ENCODE measurements around the gene RPL23. TPM values are rescaled to one million over a fixed set of nuclear protein-coding genes. Genes with fewer than 3 reads are reported as not detected.

The RPL23 gene
- total and polyA plus RNA-seq, 2 experiments from 2014 or later: 877 to 4,267 TPM

DNA sequence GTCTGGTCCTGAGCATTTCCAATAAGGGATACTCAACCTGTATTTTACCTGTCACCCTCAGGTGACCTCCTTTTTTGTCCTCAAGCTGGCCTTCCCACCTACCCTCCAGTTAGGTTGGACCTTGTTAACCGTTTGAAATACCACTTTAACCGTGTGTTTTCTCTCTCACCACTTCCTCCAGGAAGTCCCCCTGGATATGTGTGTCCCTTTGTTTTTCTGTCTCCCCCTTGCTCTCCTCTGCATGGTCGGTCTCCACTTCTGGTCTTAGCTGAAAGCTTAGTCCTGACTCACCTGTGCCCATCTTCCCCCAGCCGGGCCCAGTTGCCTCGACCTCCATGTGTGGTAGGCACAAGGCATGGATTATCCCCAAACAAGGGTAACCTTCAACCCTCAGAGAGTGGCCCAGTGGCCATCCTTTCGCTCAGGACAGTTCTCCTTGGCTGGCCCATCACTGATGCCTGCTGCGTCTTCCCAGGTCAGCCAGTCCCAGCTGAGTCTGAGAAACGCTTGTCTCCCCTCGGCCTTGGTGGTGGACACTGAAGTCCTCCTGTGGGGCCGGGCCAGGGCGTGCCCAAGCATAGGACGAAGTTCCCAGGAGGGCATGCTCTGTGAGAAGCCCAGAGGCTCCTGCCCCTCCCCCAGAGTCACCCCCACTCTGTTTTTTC, 36.4 kb upstream of the RPL23 start (continued):
- TF ChIP-seq, protein P1, sequence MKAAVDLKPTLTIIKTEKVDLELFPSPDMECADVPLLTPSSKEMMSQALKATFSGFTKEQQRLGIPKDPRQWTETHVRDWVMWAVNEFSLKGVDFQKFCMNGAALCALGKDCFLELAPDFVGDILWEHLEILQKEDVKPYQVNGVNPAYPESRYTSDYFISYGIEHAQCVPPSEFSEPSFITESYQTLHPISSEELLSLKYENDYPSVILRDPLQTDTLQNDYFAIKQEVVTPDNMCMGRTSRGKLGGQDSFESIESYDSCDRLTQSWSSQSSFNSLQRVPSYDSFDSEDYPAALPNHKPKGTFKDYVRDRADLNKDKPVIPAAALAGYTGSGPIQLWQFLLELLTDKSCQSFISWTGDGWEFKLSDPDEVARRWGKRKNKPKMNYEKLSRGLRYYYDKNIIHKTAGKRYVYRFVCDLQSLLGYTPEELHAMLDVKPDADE (IDR thresholded peaks at IDR 0.05): no peak
- TF ChIP-seq NANOG (IDR thresholded peaks at IDR 0.05; ENCODE audit: borderline replicate concordance) (no peak), JUNB (IDR thresholded peaks at IDR 0.05; ENCODE audit: unreplicated experiment) (no peak), ZNF331 (CRISPR knock-in tag; IDR thresholded peaks at IDR 0.05; ENCODE audit: low read depth) (no peak), ZNF114 (CRISPR knock-in tag; IDR thresholded peaks at IDR 0.05) (no peak)
- TF ChIP-seq, protein P2, sequence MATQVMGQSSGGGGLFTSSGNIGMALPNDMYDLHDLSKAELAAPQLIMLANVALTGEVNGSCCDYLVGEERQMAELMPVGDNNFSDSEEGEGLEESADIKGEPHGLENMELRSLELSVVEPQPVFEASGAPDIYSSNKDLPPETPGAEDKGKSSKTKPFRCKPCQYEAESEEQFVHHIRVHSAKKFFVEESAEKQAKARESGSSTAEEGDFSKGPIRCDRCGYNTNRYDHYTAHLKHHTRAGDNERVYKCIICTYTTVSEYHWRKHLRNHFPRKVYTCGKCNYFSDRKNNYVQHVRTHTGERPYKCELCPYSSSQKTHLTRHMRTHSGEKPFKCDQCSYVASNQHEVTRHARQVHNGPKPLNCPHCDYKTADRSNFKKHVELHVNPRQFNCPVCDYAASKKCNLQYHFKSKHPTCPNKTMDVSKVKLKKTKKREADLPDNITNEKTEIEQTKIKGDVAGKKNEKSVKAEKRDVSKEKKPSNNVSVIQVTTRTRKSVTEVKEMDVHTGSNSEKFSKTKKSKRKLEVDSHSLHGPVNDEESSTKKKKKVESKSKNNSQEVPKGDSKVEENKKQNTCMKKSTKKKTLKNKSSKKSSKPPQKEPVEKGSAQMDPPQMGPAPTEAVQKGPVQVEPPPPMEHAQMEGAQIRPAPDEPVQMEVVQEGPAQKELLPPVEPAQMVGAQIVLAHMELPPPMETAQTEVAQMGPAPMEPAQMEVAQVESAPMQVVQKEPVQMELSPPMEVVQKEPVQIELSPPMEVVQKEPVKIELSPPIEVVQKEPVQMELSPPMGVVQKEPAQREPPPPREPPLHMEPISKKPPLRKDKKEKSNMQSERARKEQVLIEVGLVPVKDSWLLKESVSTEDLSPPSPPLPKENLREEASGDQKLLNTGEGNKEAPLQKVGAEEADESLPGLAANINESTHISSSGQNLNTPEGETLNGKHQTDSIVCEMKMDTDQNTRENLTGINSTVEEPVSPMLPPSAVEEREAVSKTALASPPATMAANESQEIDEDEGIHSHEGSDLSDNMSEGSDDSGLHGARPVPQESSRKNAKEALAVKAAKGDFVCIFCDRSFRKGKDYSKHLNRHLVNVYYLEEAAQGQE (IDR thresholded peaks at IDR 0.05; ENCODE audit: unreplicated experiment): no peak

DNA sequence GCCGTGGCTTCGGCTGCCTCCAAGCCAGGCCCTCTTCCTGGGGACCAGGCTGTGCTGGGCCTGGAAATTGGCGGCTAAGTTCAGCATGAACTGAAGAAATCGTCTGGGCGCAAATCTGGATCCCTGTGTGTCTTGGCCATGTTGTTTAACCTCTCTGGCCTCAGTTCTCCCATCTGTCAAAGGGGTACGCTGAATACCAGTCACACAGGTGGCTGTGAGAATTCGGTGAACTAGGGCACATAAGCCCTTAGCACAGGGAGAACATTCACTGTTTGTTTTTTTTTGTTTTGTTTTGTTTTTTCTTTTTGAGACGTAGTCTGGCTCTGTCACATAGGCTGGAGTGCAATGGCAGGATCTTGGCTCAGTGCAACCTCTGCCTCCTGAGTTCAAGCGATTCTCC, 35.3 kb upstream of the RPL23 start:
- peaks cover 57% of the 10 kb centered on the region for H3K79me2 ChIP-seq (replicated peaks; ENCODE audit: insufficient read depth)
- no peak overlapping the region for H3K4me3 Mint-ChIP-seq
- H3F3A ChIP-seq (replicated peaks; ENCODE audit: low read depth): 0 out of 2 replicates have a peak, but pooled peaks cover 3% of the 10 kb centered on the region
- H3K4me2 ChIP-seq: no peak overlapping the region
- DNase-seq (ENCODE audit: low spot score) (no peak), ATAC-seq (no peak)
- H3K36me3 ChIP-seq (ENCODE audit: insufficient read depth): no peaks in the 10 kb centered on the region
- H3K36me3 Mint-ChIP-seq (ENCODE audit: low read depth): peaks cover 29% of the 10 kb centered on the region
- H3K4me3 ChIP-seq: no peak overlapping the region
- H3K9me3 Mint-ChIP-seq: no peaks in the 10 kb centered on the region
- H3K9me2 ChIP-seq (ENCODE audit: insufficient read depth): no peaks in the 10 kb centered on the region
- H3K27ac Mint-ChIP-seq: no peak overlapping the region
- H3K27ac ChIP-seq (ENCODE audit: low read depth): no peak overlapping the region
- H4K20me1 ChIP-seq (replicated peaks; ENCODE audit: insufficient read depth): peaks cover 14% of the 10 kb centered on the region; the same call in 1 of the 2 replicates
- H2AFZ ChIP-seq: no peak overlapping the region
- H3K27me3 Mint-ChIP-seq (ENCODE audit: insufficient read depth, low read depth, poor library complexity): peaks cover 4% of the 10 kb centered on the region
- peaks cover 30% of the 10 kb centered on the region for H3K4me1 ChIP-seq (ENCODE audit: insufficient read depth)
- peaks cover 37% of the 10 kb centered on the region for H3K4me1 Mint-ChIP-seq
- no peaks in the 10 kb centered on the region for H3K27me3 ChIP-seq (ENCODE audit: insufficient read depth)
- no peak for TF ChIP-seq JUNB (IDR thresholded peaks at IDR 0.05; ENCODE audit: unreplicated experiment)
- TF ChIP-seq, protein P3, sequence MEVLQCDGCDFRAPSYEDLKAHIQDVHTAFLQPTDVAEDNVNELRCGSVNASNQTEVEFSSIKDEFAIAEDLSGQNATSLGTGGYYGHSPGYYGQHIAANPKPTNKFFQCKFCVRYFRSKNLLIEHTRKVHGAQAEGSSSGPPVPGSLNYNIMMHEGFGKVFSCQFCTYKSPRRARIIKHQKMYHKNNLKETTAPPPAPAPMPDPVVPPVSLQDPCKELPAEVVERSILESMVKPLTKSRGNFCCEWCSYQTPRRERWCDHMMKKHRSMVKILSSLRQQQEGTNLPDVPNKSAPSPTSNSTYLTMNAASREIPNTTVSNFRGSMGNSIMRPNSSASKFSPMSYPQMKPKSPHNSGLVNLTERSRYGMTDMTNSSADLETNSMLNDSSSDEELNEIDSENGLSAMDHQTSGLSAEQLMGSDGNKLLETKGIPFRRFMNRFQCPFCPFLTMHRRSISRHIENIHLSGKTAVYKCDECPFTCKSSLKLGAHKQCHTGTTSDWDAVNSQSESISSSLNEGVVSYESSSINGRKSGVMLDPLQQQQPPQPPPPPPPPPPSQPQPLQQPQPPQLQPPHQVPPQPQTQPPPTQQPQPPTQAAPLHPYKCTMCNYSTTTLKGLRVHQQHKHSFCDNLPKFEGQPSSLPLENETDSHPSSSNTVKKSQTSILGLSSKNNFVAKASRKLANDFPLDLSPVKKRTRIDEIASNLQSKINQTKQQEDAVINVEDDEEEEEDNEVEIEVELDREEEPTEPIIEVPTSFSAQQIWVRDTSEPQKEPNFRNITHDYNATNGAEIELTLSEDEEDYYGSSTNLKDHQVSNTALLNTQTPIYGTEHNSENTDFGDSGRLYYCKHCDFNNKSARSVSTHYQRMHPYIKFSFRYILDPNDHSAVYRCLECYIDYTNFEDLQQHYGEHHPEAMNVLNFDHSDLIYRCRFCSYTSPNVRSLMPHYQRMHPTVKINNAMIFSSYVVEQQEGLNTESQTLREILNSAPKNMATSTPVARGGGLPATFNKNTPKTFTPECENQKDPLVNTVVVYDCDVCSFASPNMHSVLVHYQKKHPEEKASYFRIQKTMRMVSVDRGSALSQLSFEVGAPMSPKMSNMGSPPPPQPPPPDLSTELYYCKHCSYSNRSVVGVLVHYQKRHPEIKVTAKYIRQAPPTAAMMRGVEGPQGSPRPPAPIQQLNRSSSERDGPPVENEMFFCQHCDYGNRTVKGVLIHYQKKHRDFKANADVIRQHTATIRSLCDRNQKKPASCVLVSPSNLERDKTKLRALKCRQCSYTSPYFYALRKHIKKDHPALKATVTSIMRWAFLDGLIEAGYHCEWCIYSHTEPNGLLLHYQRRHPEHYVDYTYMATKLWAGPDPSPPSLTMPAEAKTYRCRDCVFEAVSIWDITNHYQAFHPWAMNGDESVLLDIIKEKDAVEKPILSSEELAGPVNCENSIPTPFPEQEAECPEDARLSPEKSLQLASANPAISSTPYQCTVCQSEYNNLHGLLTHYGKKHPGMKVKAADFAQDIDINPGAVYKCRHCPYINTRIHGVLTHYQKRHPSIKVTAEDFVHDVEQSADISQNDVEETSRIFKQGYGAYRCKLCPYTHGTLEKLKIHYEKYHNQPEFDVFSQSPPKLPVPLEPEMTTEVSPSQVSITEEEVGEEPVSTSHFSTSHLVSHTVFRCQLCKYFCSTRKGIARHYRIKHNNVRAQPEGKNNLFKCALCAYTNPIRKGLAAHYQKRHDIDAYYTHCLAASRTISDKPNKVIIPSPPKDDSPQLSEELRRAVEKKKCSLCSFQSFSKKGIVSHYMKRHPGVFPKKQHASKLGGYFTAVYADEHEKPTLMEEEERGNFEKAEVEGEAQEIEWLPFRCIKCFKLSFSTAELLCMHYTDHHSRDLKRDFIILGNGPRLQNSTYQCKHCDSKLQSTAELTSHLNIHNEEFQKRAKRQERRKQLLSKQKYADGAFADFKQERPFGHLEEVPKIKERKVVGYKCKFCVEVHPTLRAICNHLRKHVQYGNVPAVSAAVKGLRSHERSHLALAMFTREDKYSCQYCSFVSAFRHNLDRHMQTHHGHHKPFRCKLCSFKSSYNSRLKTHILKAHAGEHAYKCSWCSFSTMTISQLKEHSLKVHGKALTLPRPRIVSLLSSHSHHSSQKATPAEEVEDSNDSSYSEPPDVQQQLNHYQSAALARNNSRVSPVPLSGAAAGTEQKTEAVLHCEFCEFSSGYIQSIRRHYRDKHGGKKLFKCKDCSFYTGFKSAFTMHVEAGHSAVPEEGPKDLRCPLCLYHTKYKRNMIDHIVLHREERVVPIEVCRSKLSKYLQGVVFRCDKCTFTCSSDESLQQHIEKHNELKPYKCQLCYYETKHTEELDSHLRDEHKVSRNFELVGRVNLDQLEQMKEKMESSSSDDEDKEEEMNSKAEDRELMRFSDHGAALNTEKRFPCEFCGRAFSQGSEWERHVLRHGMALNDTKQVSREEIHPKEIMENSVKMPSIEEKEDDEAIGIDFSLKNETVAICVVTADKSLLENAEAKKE (CRISPR knock-in tag; IDR thresholded peaks at IDR 0.05): no peak
- TF ChIP-seq EZH2 (IDR thresholded peaks at IDR 0.05; ENCODE audit: low read depth, unreplicated experiment): no peak
- TF ChIP-seq, protein P4, sequence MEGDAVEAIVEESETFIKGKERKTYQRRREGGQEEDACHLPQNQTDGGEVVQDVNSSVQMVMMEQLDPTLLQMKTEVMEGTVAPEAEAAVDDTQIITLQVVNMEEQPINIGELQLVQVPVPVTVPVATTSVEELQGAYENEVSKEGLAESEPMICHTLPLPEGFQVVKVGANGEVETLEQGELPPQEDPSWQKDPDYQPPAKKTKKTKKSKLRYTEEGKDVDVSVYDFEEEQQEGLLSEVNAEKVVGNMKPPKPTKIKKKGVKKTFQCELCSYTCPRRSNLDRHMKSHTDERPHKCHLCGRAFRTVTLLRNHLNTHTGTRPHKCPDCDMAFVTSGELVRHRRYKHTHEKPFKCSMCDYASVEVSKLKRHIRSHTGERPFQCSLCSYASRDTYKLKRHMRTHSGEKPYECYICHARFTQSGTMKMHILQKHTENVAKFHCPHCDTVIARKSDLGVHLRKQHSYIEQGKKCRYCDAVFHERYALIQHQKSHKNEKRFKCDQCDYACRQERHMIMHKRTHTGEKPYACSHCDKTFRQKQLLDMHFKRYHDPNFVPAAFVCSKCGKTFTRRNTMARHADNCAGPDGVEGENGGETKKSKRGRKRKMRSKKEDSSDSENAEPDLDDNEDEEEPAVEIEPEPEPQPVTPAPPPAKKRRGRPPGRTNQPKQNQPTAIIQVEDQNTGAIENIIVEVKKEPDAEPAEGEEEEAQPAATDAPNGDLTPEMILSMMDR (conservative IDR thresholded peaks at IDR 0.05; ENCODE audit: low read depth in 2 of 2): no peak
- TF ChIP-seq STAT1 (IDR thresholded peaks at IDR 0.05; ENCODE audit: unreplicated experiment): no peak
- no peak for TF ChIP-seq ZNF331 (CRISPR knock-in tag; IDR thresholded peaks at IDR 0.05; ENCODE audit: low read depth)
- no peak for TF ChIP-seq NANOG (IDR thresholded peaks at IDR 0.05; ENCODE audit: borderline replicate concordance)
- no peak for TF ChIP-seq CREB1 (CRISPR knock-in tag; IDR thresholded peaks at IDR 0.05; ENCODE audit: low read depth)
- TF ChIP-seq ZNF114 (CRISPR knock-in tag; IDR thresholded peaks at IDR 0.05): no peak

Measured in GM23338 (cell line).